ENCODE measurements around the gene SMC1B. TPM values are rescaled to one million over a fixed set of nuclear protein-coding genes. Genes with fewer than 3 reads are reported as not detected.

Gene SMC1B
- total and polyA plus RNA-seq, 4 donors, result 0.02 to 0.05 TPM; not detected in 2

- H3K9me3 ChIP-seq (ENCODE audit: control insufficient read depth in 4 of 4, low read length in 3 of 4), result no peaks in the 10 kb centered on the region
Observed at GRCh38 chr22:45331486-45331885, 81.9 kb downstream of the SMC1B start.

GRCh38 chr22:45330548-45330947 is 82.9 kb downstream of the SMC1B start:
- H3K36me3 ChIP-seq (ENCODE audit: control insufficient read depth in 4 of 4, insufficient read depth in 3 of 4, low read depth in 1 of 4, low read length in 3 of 4), result peaks cover 0 to 4% (median 2%) of the 10 kb centered on the region in 4 donors
- H3K9me3 ChIP-seq (ENCODE audit: control insufficient read depth in 4 of 4, low read length in 3 of 4), result no peaks in the 10 kb centered on the region
- H3K27me3 ChIP-seq (ENCODE audit: control insufficient read depth in 4 of 4, insufficient read depth in 4 of 4, low read length in 3 of 4), result no peaks in the 10 kb centered on the region
- no peak overlapping the region for H3K9ac ChIP-seq (ENCODE audit: low read depth in 1 of 2, low read length in 2 of 2)
- no peak overlapping the region for H3K27ac ChIP-seq (ENCODE audit: low read depth in 1 of 2, low read length in 2 of 2)
- no peak for DNase-seq (ENCODE audit: low spot score)
- H3K4me3 ChIP-seq (ENCODE audit: low read depth in 1 of 3, low read length in 3 of 3), result no peak overlapping the region
- TF ChIP-seq TAF1 (conservative IDR thresholded peaks at IDR 0.05), result no peak
- H3K4me1 ChIP-seq (ENCODE audit: control insufficient read depth in 4 of 4, insufficient read depth in 4 of 4, low read length in 3 of 4), result peaks cover 8 to 22% (median 15%) of the 10 kb centered on the region in 4 donors
- WGBS, result 98% methylated on average over 19 of the region's 19 CpGs

More at GRCh38 chr22:45331486-45331885, 81.9 kb downstream of the SMC1B start:
- H3K36me3 ChIP-seq (ENCODE audit: control insufficient read depth in 4 of 4, insufficient read depth in 3 of 4, low read depth in 1 of 4, low read length in 3 of 4), result peaks cover 0 to 4% (median 2%) of the 10 kb centered on the region in 4 donors
- no peak for DNase-seq (ENCODE audit: low spot score)
- peaks cover 12 to 31% (median 23%) of the 10 kb centered on the region in 4 donors for H3K4me1 ChIP-seq (ENCODE audit: control insufficient read depth in 4 of 4, insufficient read depth in 4 of 4, low read length in 3 of 4)
- no peaks in the 10 kb centered on the region for H3K27me3 ChIP-seq (ENCODE audit: control insufficient read depth in 4 of 4, insufficient read depth in 4 of 4, low read length in 3 of 4)
- H3K27ac ChIP-seq (ENCODE audit: low read depth in 1 of 2, low read length in 2 of 2), result no peak overlapping the region
- TF ChIP-seq GABPA (IDR thresholded peaks at IDR 0.05 in 1 of 2, conservative IDR thresholded peaks at IDR 0.05 in 1 of 2) (no peak), FOXA2 (IDR thresholded peaks at IDR 0.05) (no peak), YY1 (IDR thresholded peaks at IDR 0.05) (no peak), RXRA (IDR thresholded peaks at IDR 0.05) (no peak), REST (IDR thresholded peaks at IDR 0.05) (no peak), TAF1 (conservative IDR thresholded peaks at IDR 0.05) (no peak), HNF4A (conservative IDR thresholded peaks at IDR 0.05) (no peak), ATF3 (IDR thresholded peaks at IDR 0.05) (no peak), FOXA1 (IDR thresholded peaks at IDR 0.05) (no peak), HNF4G (IDR thresholded peaks at IDR 0.05) (no peak), NR2F2 (IDR thresholded peaks at IDR 0.05) (no peak), ZBTB33 (IDR thresholded peaks at IDR 0.05) (no peak), MAX (IDR thresholded peaks at IDR 0.05) (no peak), EGR1 (IDR thresholded peaks at IDR 0.05; ENCODE audit: low read depth in 2 of 2) (no peak), JUND (IDR thresholded peaks at IDR 0.05) (no peak)
- 97% methylated on average over 9 of the region's 9 CpGs for WGBS
- no peak overlapping the region for H3K9ac ChIP-seq (ENCODE audit: low read depth in 1 of 2, low read length in 2 of 2)
- H3K4me3 ChIP-seq (ENCODE audit: low read depth in 1 of 3, low read length in 3 of 3), result no peak overlapping the region
